Endometrial microvascular endothelial cells (primary cell): Measurements from ENCODE around the gene ZBTB7C. TPM values are rescaled to one million over a fixed set of nuclear protein-coding genes. Genes with fewer than 3 reads are reported as not detected.

Experiments
- in situ Hi-C: cut with HindIII; loops from 2 replicates; pipeline ENCODE4 v1.10.0; 2017; ENCODE audit warnings: low sequenced_read_pairs, low pct_unique_long_range_greater_than_20kb; ENCODE audit errors: inconsistent ontology term
- total RNA-seq: library from RNA; depleted of rRNA; stranded (reverse); fragments of >200 nt; gene quantifications from one replicate; pipeline ENCODE4 v1.2.3, GENCODE V29; 2015; ENCODE audit errors: inconsistent ontology term

ZBTB7C gene
- total RNA-seq, 1 donor from 2014 or later = not detected

- in situ Hi-C loops = no loop called here
Measured at GRCh38 chr18:48020337-48021250, 388.6 kb downstream of the ZBTB7C start.

DNA sequence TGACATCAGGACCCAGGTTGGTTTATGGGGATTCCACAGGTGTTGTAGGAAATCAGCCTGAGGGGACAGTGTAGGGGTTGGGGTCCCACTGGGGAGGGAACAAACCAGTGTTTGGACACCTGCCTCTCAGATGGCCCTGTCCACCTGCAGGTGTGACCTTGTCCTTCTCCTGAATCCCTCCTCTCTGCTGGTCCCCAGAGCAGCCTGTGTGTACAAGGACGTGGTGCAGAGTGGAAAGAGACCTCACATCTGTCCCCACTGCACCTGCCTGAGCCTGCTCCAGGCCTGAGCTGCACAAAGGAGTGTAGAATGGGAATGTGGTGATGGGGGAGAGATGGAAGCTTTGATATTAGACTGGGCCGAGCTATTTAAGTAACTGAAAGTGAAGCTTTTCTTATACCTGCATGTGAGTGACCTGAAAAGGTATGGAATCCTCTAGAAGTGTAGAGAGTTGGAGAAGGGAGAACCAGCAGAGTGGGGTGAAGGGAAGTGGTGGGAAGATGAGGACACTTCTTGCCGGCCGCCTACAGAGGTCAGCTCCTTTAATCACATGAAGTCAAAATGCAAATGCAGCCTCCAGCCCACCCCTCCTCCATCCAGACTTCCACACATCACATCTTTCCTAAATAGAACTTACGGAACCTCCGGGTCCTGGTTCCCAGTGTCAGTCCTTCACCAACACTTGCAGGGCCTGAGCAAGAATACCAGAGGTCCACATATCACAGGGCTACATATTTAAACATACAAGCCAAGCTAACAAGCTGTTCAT lies 389.4 kb downstream of the ZBTB7C start:
- in situ Hi-C loops = no loop called here

DNA sequence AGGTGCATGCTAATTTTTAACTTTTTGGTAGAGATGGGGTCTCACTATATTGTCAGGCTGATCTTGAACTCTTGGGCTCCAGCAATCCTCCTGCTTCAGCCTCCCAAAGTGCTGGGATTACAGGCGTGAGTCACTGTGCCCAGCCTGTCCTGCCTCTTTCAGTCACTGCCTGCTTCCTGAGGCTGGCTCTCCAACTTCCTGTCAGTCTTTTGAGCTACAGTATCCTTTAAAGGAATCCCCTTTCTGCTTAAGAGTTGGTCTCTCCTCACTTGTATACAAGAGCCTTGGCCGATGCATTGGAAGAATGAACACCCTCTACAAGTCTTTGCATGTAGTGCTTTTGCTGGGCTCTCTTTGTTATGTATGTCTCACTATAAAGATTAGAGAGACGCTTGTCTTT lies 390.3 kb downstream of the ZBTB7C start:
- in situ Hi-C loops = no loop called here

GRCh38 chr18:48017635-48018034 lies 391.5 kb downstream of the ZBTB7C start:
- in situ Hi-C loops = no loop called here

- in situ Hi-C loops = no loop called here
Measured at GRCh38 chr18:48013162-48013561, 396.0 kb downstream of the ZBTB7C start.

- in situ Hi-C loops = no loop called here
Measured at GRCh38 chr18:48011926-48012465, 397.2 kb downstream of the ZBTB7C start.

GRCh38 chr18:48010264-48010663 lies 398.9 kb downstream of the ZBTB7C start:
- in situ Hi-C loops = no loop called here

DNA sequence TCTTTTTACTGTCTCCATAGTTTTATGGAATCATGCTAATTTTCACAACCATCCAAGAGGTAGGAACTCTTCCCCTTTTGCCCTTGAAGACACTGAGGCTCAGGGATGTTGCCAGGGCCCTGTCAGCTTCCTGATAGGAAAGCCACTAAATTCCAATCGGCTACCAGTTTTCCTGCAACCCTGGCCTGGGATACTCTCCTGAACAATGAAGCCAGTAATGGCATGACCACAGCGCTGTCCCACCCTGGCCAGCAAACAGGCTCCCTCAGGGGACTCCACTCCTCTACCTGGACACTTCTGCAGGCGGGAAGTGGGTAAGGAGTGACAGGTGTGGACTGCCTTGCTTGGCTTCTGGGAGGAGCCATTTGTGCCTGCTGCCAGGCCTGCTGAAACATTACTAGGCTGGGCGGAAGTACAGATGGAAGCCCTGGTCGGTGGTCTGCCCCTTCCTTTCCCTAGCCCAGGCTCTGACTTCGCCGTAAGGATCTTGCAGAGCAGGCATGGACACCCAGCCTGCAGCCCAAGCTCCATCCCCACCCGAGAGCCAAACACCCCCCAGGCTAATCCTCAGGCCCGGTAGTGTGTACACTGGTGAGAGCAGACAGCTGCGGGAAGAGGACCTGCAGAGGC lies 400.0 kb downstream of the ZBTB7C start:
- in situ Hi-C loops = no loop called here

DNA sequence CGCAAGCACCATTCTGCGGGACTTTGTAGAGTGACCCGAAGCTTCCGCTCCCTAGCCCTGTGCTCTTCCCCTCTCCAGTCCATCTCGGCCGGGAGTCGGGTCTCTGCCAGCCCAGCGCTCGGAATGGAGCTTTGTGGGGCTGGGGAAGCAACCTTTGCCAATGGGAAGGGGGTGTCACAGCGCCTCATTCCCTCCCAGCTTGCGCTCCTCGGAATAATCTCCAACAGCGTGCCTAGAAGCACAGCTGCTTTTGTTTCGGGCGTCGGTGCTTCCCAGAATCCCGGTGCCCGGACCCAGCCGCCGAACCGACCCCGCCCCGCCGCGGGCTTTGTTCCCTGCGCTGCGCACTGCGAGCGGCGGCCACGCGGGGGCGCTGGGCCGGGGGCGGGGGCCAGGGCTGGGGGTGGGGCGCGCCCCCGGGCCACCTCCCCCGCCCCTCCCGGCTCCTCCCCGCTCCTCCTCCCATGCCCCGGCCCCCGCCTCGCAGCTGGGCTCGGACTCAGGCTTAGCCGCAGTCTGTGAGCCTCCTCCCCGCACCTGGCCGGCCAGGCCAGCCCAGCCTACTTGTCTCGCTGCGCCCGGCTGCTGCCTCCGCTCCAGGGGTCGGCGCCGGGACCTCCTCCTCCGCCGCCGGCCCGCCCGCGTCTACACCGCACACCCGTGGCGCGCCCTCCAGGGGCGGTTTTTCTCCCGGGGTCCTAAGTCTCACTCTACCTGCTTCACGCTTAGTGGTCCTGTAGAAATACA lies 401.1 kb downstream of the ZBTB7C start:
- in situ Hi-C loops = no loop called here

GRCh38 chr18:48007381-48007780 lies 401.8 kb downstream of the ZBTB7C start:
- in situ Hi-C loops = no loop called here

- in situ Hi-C loops = no loop called here
Measured at GRCh38 chr18:48006415-48007175, 402.6 kb downstream of the ZBTB7C start.

DNA sequence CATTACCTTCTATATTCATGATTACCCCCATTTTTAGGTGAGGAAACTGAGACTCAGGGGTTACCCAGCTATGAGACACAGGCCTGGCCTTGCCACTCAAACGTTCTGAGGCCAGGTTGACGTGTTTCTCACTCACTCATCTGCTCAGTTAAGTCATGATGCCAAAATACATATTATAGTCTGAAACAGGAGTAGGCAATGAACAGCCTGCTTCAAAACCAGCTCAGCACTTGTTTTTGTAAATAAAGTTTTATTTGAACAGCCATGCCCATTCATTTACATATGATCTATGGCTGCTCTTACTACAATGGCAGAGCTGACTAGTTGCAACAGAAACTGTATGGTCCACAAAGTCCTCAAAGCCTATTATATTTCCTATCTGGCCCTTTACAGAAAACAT lies 404.6 kb downstream of the ZBTB7C start:
- in situ Hi-C loops = no loop called here

DNA sequence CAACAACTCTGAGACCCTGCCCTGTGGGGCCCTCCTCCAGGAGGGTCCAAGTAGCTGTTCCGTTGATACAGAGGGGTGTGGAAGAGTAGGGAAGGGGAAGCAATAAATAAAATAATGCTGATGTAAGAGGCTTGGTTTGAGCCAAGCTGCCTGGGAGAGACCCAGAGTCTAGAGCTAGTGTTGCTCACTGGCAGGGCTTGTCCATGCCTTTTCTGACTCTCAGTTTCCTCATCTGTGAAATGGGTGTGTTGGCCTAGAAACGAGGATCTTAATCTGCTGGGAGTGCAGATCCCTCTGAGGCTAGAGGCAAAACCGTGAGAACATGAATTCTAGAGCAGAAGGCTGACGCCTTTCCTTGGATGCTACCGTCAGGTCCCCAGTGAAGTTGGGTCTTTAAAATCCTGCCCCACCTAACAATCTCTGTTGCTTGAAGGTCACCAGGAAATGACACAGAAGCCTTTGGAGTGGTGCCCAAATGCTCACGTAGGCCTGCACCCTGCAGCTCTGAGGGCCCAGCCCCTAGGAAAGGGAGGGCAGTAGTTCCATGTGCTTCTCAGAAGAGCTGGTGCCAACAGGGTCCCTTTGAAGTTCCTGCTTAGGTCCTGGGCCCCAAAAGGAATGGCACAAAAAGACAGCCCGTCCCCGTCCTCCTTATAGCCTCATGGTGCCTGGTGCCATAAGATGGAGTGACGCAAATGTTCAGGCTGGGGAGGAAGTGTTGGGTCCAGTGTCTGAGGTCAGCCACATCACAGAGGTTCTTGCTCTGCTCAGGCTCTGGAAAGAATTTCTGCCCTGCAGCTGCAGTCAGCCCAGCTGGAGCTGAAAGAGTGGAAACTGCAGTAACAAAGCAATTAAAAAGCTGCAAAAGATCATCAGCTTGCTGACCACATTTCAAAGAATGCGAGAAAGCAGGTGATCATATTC lies 405.5 kb downstream of the ZBTB7C start:
- in situ Hi-C loops = no loop called here

GRCh38 chr18:48002933-48003365 lies 406.2 kb downstream of the ZBTB7C start:
- in situ Hi-C loops = no loop called here

GRCh38 chr18:48000701-48001100 lies 408.5 kb downstream of the ZBTB7C start:
- in situ Hi-C loops = no loop called here

GRCh38 chr18:47999801-48000248 lies 409.4 kb downstream of the ZBTB7C start:
- in situ Hi-C loops = no loop called here

- in situ Hi-C loops = no loop called here
Measured at GRCh38 chr18:47997338-47997780, 411.8 kb downstream of the ZBTB7C start.
